Measurements from ENCODE around the gene WTAP. TPM values are rescaled to one million over a fixed set of nuclear protein-coding genes. Genes with fewer than 3 reads are reported as not detected.

The WTAP gene
- total and polyA plus RNA-seq, 2 of the 8 experiments (the other 6 are each of a cell fraction or from before 2014, with no cell fraction given), result 32.6 to 120 TPM

GRCh38 chr6:159713984-159714383 is 13.3 kb upstream of the WTAP start (continued):
- TF ChIP-seq POU5F1 (IDR thresholded peaks at IDR 0.05; ENCODE audit: low read depth, low read length), result no peak
